NCI-H2107 treated with DMSO at 0.1 percent for 48 hours (cell line): ENCODE results near the gene ZNF547.

Experiments
- DNase-seq: peaks from one replicate; lab custom pipeline; 2025; ENCODE audit not compliant: unreplicated experiment; lab: John Stamatoyannopoulos, UW

The ZNF547 gene

GRCh38 chr19:57362997-57363687 lies at the start of gene ZNF547, which contains the start of gene TRAPPC2B:
TSS of gene ZNF547 (plus strand) at chr19:57363551. CDS start at chr19:57368556, 5,005 bp downstream.
TSS of gene TRAPPC2B (plus strand) at chr19:57363551. CDS start at chr19:57364834, 1,283 bp downstream.
- peak; percentile 89 for DNase-seq

GRCh38 chr19:57314146-57314545 lies 49.2 kb upstream of the ZNF547 start:
- no peak for DNase-seq

- DNase-seq = no peak
These were observed 45.8 kb upstream of the ZNF547 start for GRCh38 chr19:57317503-57317902.

- DNase-seq = no peak
These were observed 43.5 kb upstream of the ZNF547 start for GRCh38 chr19:57319869-57320179.

GRCh38 chr19:57320180-57321084 lies 42.9 kb upstream of the ZNF547 start, which contains the start of gene ZNF543:
TSS of gene ZNF543 (plus strand) at chr19:57320472. CDS start at chr19:57320854, 382 bp downstream.
- DNase-seq = peak; percentile 84

- no peak for DNase-seq
These were observed 42.2 kb upstream of the ZNF547 start for GRCh38 chr19:57321116-57321515.

GRCh38 chr19:57321751-57322150 lies 41.6 kb upstream of the ZNF547 start:
- no peak for DNase-seq

GRCh38 chr19:57324992-57325391 lies 38.4 kb upstream of the ZNF547 start:
- DNase-seq = no peak

GRCh38 chr19:57327993-57328392 lies 35.4 kb upstream of the ZNF547 start:
- DNase-seq = no peak

- DNase-seq = no peak
These were observed 29.2 kb upstream of the ZNF547 start for GRCh38 chr19:57334191-57334590.

GRCh38 chr19:57338877-57339276 lies 24.5 kb upstream of the ZNF547 start:
- DNase-seq = no peak

GRCh38 chr19:57342582-57342981 lies 20.8 kb upstream of the ZNF547 start:
- no peak for DNase-seq

- DNase-seq = no peak
These were observed 15.2 kb upstream of the ZNF547 start for GRCh38 chr19:57348136-57348535.

GRCh38 chr19:57350877-57351805 lies 12.2 kb upstream of the ZNF547 start, which contains the start of gene ZNF304:
TSS of gene ZNF304 (plus strand) at chr19:57351271. CDS start at chr19:57351665, 394 bp downstream.
- peak; percentile 91 for DNase-seq

- DNase-seq = no peak
These were observed 11.5 kb upstream of the ZNF547 start for GRCh38 chr19:57351867-57352266.

GRCh38 chr19:57355916-57356315 lies 7.4 kb upstream of the ZNF547 start:
- no peak for DNase-seq

GRCh38 chr19:57357406-57357805 lies 5.9 kb upstream of the ZNF547 start:
- no peak for DNase-seq

GRCh38 chr19:57359300-57359699 lies 4.1 kb upstream of the ZNF547 start:
- DNase-seq = no peak

GRCh38 chr19:57362419-57362818 lies 932 bp upstream of the ZNF547 start:
- DNase-seq = no peak

GRCh38 chr19:57363688-57364181 lies 384 bp downstream of the ZNF547 start:
- no peak for DNase-seq

GRCh38 chr19:57366776-57367175 lies 3.4 kb downstream of the ZNF547 start:
- no peak for DNase-seq
